Keratinocyte (primary cell): ENCODE measurements around the gene BECN2. TPM values are rescaled to one million over a fixed set of nuclear protein-coding genes. Genes with fewer than 3 reads are reported as not detected.

Experiments
- DNase-seq: peaks from one replicate; pipeline ENCODE4 v3.0.0-alpha.2; 2011; ENCODE audit warnings: low read depth, missing footprints, low spot score
- FAIRE-seq: peaks from 2 replicates; lab custom pipeline; 2011; peaks lifted over from hg19 to GRCh38; lab: Jason Lieb, UNC
- H2AFZ ChIP-seq: 2 replicates; pipeline ENCODE4 v1.6.0; 2012; ENCODE audit warnings: low read length, control low read depth, inconsistent platforms; ENCODE audit not compliant: control insufficient read depth
- H3K27ac ChIP-seq: 2 replicates; pipeline ENCODE4 v1.5.1; 2011; ENCODE audit warnings: low read length; ENCODE audit not compliant: control insufficient read depth, insufficient read depth
- H3K27me3 ChIP-seq: 3 replicates; pipeline ENCODE4 v1.6.0; 2011; ENCODE audit warnings: low read length; ENCODE audit not compliant: control insufficient read depth, insufficient read depth; ENCODE audit errors: extremely low read depth
- H3K36me3 ChIP-seq, 2 experiments: 2 replicates in 1 of 2; 3 replicates in 1 of 2; pipeline ENCODE4 v1.5.1; 2011; ENCODE audit warnings: low read length in 2 of 2, mild to moderate bottlenecking in 1 of 2; ENCODE audit not compliant: control insufficient read depth in 2 of 2, insufficient read depth in 2 of 2; ENCODE audit errors: extremely low read depth in 1 of 2
- H3K4me1 ChIP-seq: 3 replicates; pipeline ENCODE4 v1.5.1; 2011; ENCODE audit warnings: low read length; ENCODE audit not compliant: control insufficient read depth, insufficient read depth; ENCODE audit errors: extremely low read depth
- H3K4me2 ChIP-seq: 3 replicates; pipeline ENCODE4 v1.6.0; 2011; ENCODE audit warnings: low read depth, low read length; ENCODE audit not compliant: control insufficient read depth, insufficient read depth; ENCODE audit errors: extremely low read depth
- H3K4me3 ChIP-seq, 3 experiments: fragments of 200-600 bp in 1 of 3; sonication (generic) in 1 of 3; 2 replicates in 2 of 3; 3 replicates in 1 of 3; pipeline ENCODE4 v1.5.1; 2011 to 2016; ENCODE audit warnings: low read length in 3 of 3, mild to moderate bottlenecking in 3 of 3, control low read depth in 2 of 3, inconsistent platforms in 1 of 3, low read depth in 1 of 3, mixed read lengths in 1 of 3, mixed run types in 1 of 3, moderate library complexity in 1 of 3; ENCODE audit not compliant: control insufficient read depth in 2 of 3, insufficient read depth in 2 of 3; ENCODE audit errors: extremely low read depth in 1 of 3
- H3K79me2 ChIP-seq: 2 replicates; pipeline ENCODE4 v1.6.0; 2012; ENCODE audit warnings: low read length; ENCODE audit not compliant: control insufficient read depth, insufficient read depth
- H3K9ac ChIP-seq: 3 replicates; pipeline ENCODE4 v1.6.0; 2011; ENCODE audit warnings: low read length; ENCODE audit not compliant: control insufficient read depth, insufficient read depth; ENCODE audit errors: extremely low read depth
- H3K9me1 ChIP-seq: 3 replicates; pipeline ENCODE4 v1.6.0; 2011; ENCODE audit warnings: low read length; ENCODE audit not compliant: control insufficient read depth, insufficient read depth; ENCODE audit errors: extremely low read depth
- H3K9me3 ChIP-seq: 2 replicates; pipeline ENCODE4 v1.5.1; 2012; ENCODE audit warnings: low read depth, low read length; ENCODE audit not compliant: control insufficient read depth
- H4K20me1 ChIP-seq: 3 replicates; pipeline ENCODE4 v1.6.0; 2011; ENCODE audit warnings: low read length; ENCODE audit not compliant: control insufficient read depth, insufficient read depth; ENCODE audit errors: extremely low read depth
- CTCF ChIP-seq, 3 experiments: IDR thresholded peaks in 1 of 3; conservative IDR thresholded peaks in 1 of 3; optimal IDR thresholded peaks in 1 of 3; 2 replicates in 2 of 3; 3 replicates in 1 of 3; pipeline versions ENCODE3 to v1.5.1; 2011; ENCODE audit warnings: low read length in 3 of 3, mild to moderate bottlenecking in 3 of 3, moderate library complexity in 2 of 3, control low read depth in 1 of 3, inconsistent platforms in 1 of 3; ENCODE audit not compliant: insufficient read depth in 2 of 3; ENCODE audit errors: extremely low read depth in 1 of 3
- EZH2 ChIP-seq: IDR thresholded peaks from one replicate; pipeline ENCODE4 v1.6.1; 2012; ENCODE audit warnings: inconsistent platforms, mild to moderate bottlenecking, low read length, moderate library complexity
- dilution Hi-C: fragments of 300-500 bp; cut with MboI; formaldehyde crosslinking; loops from one replicate; pipeline ENCODE4 v1.7.0; 2020; ENCODE audit warnings: low sequenced_read_pairs; ENCODE audit not compliant: extremely low pct_ligation_motif_present
- polyA minus RNA-seq, 3 experiments: library from RNA; depleted of rRNA, polyadenylated mRNA; stranded (reverse); fragments of >200 nt; gene quantifications; 1 replicate in 1 of 3; 2 replicates in 1 of 3; 3 replicates in 1 of 3; pipeline ENCODE4 v1.2.3, GENCODE V29; 2011
- polyA plus RNA-seq, 5 experiments: library from polyadenylated mRNA; depleted of rRNA in 3 of 5; stranded (reverse) in 3 of 5; stranded (forward) in 1 of 5; unstranded in 1 of 5; fragments of >200 nt; gene quantifications; 1 replicate in 1 of 5; 2 replicates in 3 of 5; 3 replicates in 1 of 5; pipeline versions ENCODE4 v1.2.1 to v1.2.3, GENCODE V29; 2011 to 2012; ENCODE audit warnings: missing spikeins in 2 of 5, low read depth in 1 of 5, low replicate concordance in 1 of 5

Gene BECN2
- not detected in 3 replicates for polyA plus RNA-seq
- not detected for polyA plus RNA-seq (2011; ENCODE audit: low read depth)
- not detected in 2 replicates for polyA plus RNA-seq (2011; cell fraction: cytosol; rRNA removed)
- polyA plus RNA-seq (2011; cell fraction: nucleus; rRNA removed): not detected in 2 replicates
- polyA plus RNA-seq (2012; ENCODE audit: low replicate concordance): not detected in 2 replicates
- polyA minus RNA-seq: not detected in 3 replicates
- polyA minus RNA-seq (2011; cell fraction: cytosol; rRNA and poly(A)+ RNA removed): not detected
- not detected in 2 replicates for polyA minus RNA-seq (2011; cell fraction: nucleus; rRNA and poly(A)+ RNA removed)

DNA sequence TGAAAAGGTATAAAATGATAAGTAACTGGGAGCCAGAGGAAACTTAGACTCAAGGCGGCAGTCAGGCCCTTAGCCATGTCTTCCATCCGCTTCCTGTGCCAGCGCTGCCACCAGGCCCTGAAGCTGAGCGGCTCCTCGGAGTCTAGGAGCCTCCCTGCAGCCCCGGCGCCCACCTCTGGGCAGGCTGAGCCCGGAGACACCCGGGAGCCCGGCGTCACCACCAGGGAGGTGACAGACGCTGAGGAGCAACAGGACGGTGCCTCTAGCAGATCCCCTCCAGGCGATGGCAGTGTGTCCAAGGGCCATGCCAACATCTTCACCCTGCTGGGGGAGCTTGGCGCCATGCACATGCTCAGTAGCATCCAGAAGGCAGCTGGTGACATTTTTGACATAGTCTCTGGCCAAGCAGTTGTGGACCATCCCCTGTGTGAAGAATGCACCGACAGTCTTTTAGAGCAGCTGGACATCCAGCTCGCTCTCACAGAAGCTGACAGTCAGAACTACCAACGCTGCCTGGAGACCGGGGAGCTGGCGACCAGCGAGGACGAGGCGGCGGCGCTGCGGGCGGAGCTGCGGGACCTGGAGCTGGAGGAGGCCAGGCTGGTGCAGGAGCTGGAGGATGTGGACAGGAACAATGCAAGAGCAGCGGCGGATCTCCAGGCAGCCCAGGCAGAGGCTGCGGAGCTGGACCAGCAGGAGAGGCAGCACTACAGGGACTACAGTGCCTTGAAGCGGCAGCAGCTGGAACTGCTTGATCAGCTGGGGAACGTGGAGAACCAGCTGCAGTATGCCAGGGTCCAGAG lies at the start of gene BECN2:
Gene BECN2 (plus strand): TSS at position 76 of the 803 bp plus-strand sequence. CDS start 0 bp downstream, at position 76.
- FAIRE-seq (no peak), DNase-seq (no peak)
- Histone ChIP-seq H2AFZ (no peak within 1 kb of the TSS), H3K79me2 (no peaks in the 10 kb centered on the region), H3K36me3 (no peaks in the 10 kb centered on the region), H3K9me1 (no peaks in the 10 kb centered on the region), H3K4me3 (no peak within 1 kb of the TSS), H3K9me3 (no peaks in the 10 kb centered on the region), H3K9ac (no peak within 1 kb of the TSS), H3K27me3 (no peaks in the 10 kb centered on the region), H3K4me1 (no peaks in the 10 kb centered on the region), H3K27ac (no peak within 1 kb of the TSS), H3K4me2 (no peak within 1 kb of the TSS), H4K20me1 (no peaks in the 10 kb centered on the region)
- dilution Hi-C loops: no loop called here
- TF ChIP-seq EZH2 (no peak), CTCF (optimal IDR thresholded peaks at IDR 0.05 in 1 of 3, IDR thresholded peaks at IDR 0.05 in 1 of 3, conservative IDR thresholded peaks at IDR 0.05 in 1 of 3; ENCODE audit: extremely low read depth in 1 of 3, insufficient read depth in 2 of 3, low read length in 3 of 3) (no peak)

- Histone ChIP-seq H4K20me1 (no peaks in the 10 kb centered on the region), H3K9me1 (no peaks in the 10 kb centered on the region), H3K9me3 (no peaks in the 10 kb centered on the region), H3K27me3 (no peaks in the 10 kb centered on the region), H3K4me3 (no peak overlapping the region), H3K4me1 (no peaks in the 10 kb centered on the region), H3K79me2 (no peaks in the 10 kb centered on the region), H3K4me2 (no peak overlapping the region), H3K36me3 (no peaks in the 10 kb centered on the region), H2AFZ (no peak overlapping the region), H3K27ac (no peak overlapping the region), H3K9ac (no peak overlapping the region)
- DNase-seq (no peak), FAIRE-seq (no peak)
- dilution Hi-C loops: no loop called here
- TF ChIP-seq EZH2: no peak
- TF ChIP-seq CTCF (optimal IDR thresholded peaks at IDR 0.05 in 1 of 3, IDR thresholded peaks at IDR 0.05 in 1 of 3, conservative IDR thresholded peaks at IDR 0.05 in 1 of 3; ENCODE audit: extremely low read depth in 1 of 3, insufficient read depth in 2 of 3, low read length in 3 of 3): no peak
These were observed 41.4 kb upstream of the BECN2 start for GRCh38 chr1:241916196-241916595.
